Lower leg skin (tissue), 3 donors: ENCODE data around the gene ITGB3.
"Not testable (repeated sequence)": the region's sequence is repeated elsewhere in the genome, so short reads cannot be mapped to it uniquely, and the experiment has no call there.

Experiments used
- POLR2A ChIP-seq, 2 donors: fragments of 450-650 bp; IDR thresholded peaks; one replicate each; pipeline ENCODE4 v1.6.1; 2016 to 2017; ENCODE audit warnings: antibody characterized with exemption in 2 of 2, mild to moderate bottlenecking in 1 of 2, moderate library complexity in 1 of 2
- TF ChIP-seq, protein P1 (sequence below), 3 donors: fragments of 450-650 bp; IDR thresholded peaks; one replicate each; pipeline ENCODE4 v1.5.1; 2016; ENCODE audit warnings: antibody characterized with exemption in 3 of 3, mild to moderate bottlenecking in 3 of 3, moderate library complexity in 2 of 3

DNA sequence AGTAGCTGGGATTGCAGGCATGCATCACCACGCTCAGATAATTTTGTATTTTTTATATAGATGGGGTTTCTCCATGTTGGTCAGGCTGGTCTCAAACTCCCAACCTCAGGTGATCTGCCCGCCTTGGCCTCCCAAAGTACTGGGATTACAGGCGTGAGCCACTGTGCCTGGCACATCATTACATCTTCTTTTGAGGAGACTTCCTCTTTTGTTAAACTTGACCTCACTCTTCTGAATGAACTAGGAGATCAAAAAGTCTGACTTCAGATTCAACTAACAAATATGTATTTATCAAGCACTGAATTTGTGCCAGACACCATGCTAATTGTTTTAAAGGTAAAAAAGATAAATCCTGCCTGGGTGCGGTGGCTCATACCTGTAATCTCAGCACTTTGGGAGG, 36.8 kb upstream of the ITGB3 start:
- TF ChIP-seq, protein P1, sequence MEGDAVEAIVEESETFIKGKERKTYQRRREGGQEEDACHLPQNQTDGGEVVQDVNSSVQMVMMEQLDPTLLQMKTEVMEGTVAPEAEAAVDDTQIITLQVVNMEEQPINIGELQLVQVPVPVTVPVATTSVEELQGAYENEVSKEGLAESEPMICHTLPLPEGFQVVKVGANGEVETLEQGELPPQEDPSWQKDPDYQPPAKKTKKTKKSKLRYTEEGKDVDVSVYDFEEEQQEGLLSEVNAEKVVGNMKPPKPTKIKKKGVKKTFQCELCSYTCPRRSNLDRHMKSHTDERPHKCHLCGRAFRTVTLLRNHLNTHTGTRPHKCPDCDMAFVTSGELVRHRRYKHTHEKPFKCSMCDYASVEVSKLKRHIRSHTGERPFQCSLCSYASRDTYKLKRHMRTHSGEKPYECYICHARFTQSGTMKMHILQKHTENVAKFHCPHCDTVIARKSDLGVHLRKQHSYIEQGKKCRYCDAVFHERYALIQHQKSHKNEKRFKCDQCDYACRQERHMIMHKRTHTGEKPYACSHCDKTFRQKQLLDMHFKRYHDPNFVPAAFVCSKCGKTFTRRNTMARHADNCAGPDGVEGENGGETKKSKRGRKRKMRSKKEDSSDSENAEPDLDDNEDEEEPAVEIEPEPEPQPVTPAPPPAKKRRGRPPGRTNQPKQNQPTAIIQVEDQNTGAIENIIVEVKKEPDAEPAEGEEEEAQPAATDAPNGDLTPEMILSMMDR (IDR thresholded peaks at IDR 0.05), result not testable (repeated sequence)
- not testable (repeated sequence) for TF ChIP-seq POLR2A (IDR thresholded peaks at IDR 0.05)
